Muscle of back (tissue), 11 donors: ENCODE data around the gene MEG3. TPM values are rescaled to one million over a fixed set of nuclear protein-coding genes. Genes with fewer than 3 reads are reported as not detected.
A peak's percentile ranks its signal among the peaks of the same experiment; 100 is the strongest.

Experiments
- DNase-seq, 3 donors: peaks; one replicate each; pipeline versions ENCODE4 v3.0.0 to v3.0.0-alpha.2; 2013
- polyA plus RNA-seq, 10 donors: library from polyadenylated mRNA; unstranded; fragments of 120-200 nt; gene quantifications; one replicate each; pipeline ENCODE4 v1.2.1, GENCODE V29; 2013; ENCODE audit not compliant: insufficient read length in 10 of 10

MEG3 gene
- polyA plus RNA-seq, 10 donors, result 2,465 to 7,650 (median 4,019) TPM

DNA sequence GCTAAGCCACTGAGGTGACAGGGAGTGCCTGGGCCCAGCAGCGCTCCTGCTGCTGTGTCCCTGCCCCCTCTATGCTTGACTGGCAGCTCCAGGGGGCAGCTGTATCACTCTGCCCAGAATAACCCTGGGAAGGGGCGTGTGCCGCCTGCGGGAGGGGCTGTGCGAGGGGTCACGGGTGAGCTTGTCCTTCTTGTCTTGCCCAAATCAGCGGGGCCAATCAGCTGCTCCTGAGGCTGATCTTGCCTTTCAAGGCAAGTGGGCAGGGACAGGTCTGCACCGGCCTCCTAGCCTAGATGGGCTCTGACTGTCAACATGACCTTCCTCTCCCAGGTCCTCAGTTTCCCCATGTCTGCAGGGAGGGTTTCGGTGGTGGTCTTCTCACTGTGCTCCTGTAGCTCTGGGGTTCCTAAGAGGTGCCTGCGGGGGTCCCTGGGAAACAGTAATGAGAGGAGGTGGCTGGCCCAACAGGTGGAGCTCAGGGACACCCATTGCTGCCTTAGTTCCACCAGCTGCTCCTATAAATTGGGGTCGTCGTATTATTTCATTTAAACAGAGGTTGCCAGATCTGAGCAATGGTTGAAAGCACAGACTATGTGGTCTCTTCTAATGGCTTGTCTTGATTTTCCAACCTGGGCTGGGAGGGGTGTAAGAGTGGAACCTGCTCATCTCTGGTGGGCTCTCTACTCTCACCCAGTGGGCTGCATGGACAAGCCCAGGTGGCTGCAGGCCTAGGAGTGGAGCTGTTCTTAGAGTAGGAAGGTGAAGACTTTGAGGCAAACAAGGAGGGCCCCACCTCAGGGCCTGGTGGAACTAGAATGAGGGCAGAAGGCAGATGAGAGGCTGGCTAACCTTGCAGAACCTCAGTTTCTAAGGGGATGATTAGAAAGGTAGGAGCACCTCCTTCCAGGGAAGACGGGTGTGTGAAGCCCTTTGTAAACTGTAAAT is 65.9 kb downstream of the MEG3 start:
- no peak for DNase-seq

DNA sequence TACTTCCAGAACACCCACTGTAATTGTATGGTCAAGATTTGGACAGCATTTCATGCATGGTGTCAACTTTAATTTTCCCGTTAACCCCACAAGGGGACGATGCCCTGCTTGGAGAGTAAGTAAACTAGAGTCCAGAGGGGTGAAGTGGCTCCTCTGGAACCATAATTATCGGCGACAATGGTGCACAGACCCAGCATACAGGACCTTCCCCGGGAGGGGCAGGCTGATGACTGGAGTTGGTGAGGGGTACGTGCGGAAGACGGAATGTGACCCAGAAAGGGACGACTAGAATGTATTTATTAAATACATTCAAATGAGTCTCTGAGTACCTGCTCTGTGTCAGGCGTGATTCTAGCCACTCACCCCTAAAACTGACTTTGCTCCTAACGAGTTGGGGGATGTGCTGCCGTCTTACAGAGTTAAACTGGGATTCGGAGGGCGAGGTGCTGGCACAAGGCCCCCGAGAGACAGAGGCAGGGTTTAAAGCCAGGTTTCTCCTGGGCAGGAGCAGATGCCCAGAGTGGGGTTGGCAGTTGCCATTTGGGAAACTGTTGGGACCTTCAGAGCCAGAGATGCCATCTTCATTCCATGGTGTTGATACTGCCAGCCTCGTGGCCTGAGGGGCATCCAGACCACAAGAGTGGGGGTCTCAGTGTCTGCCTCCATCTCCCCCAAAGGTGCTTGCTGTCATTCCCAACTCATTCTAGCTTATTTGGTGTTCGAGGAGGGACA is 66.7 kb downstream of the MEG3 start:
- DNase-seq, result no peak

DNA sequence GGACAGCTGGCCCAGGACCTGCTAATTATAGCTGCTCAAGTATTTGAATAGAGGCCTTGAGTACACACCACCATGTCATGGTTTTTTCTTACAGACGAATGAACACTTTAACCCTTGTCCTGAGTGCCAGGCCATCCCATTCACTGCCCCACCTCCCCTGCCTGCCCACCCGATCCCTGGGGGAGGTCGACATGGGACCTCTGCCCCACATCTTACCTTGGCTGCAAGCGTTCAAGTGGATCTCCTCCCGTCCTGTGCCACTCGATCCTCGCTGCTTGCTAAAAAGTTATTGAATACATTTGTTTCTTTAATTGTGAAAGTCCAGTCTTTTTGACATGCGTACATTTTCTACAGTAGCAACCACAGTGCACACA is 67.3 kb downstream of the MEG3 start:
- no peak for DNase-seq

DNA sequence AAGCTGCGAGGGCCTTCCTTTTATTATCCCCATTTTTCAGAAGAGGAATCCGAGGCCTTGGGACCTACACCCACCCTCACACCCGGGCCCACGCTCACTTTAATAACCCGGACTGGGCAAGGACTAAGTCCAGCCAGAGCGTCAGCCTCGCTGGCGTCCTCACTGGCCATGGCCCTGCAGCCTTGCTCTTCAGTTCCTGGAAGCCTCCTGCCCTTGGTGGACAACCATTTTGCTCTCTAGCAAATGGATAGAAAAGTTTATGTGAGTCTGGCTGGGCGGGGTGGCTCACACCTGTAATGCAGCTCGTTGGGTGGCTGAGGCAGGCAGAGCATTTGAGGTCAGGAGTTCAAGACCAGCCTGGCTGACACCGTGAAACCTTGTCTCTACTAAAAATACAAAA is 67.8 kb downstream of the MEG3 start:
- no peak for DNase-seq

DNA sequence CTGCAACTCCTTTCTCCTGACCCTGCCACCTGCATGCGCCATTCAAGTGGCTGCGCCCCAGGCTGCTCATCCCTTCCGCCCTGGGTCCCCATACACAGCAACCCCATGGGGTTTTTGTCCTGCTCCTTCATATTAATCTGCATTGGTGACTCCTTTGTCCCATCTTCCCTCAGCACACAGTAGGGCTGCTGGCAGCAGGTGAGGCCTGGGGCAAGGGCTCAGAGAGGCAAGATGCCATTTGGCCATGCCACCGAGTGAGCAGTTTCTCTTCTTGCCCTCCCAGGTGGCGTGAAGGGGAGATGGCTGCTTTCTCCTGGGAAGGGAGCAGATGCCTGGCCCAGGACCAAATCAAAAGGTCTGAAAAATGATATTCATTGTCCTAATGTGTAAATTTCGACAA is 68.5 kb downstream of the MEG3 start:
- no peak for DNase-seq

DNA sequence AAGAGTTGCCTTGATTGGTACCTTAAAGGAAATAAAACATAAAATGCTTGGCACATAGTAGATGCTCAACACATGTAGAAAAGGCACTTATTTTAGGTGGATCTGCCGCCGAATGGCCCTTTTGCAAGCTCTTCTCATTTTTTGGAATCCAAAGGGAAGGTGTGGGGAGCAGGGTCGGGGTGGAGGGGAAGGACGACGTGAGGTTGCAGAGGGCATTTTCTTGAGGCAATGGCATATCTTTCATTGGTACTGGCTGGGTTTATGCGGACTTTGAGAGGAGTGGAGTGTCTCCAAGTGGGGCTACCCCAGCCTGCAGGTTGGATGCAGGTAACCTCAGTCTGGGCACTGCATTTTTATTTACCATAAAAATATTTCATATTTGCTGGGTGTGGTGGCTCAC is 69.5 kb downstream of the MEG3 start:
- no peak for DNase-seq

DNA sequence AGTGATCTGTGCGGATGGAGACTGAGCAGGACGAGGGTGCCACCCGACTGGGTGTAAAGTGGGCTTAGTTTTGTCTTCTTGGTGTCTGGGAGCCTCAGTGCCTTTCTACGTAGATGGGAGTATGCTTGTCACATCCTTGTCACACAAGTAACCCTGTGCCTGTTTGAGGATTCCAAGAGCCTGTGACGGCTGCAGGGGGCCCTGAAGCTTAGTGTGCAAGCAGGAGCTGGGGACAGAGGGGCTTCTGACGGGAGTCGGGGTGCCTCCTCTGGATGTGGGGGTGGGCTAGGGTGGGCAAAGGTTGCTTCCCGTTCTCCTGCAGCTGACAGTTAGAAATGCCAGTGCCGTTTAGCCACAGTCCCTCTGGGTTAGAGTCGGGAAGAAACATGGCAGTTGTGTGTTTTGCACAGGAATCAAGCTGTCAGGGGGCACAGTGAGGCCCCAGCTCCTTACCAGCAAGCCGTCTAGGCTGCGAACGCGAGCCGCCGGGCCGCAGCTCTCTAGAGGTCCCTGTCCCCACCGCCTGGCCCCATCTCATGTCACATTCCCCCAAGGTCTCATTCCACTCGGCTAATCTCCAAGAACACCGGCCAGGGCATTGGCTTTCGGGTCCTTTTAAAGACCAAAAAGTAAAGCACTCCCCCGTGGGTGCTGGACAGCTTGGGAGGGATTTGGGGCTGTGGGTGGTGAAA is 70.6 kb downstream of the MEG3 start:
- DNase-seq, result no peak

DNA sequence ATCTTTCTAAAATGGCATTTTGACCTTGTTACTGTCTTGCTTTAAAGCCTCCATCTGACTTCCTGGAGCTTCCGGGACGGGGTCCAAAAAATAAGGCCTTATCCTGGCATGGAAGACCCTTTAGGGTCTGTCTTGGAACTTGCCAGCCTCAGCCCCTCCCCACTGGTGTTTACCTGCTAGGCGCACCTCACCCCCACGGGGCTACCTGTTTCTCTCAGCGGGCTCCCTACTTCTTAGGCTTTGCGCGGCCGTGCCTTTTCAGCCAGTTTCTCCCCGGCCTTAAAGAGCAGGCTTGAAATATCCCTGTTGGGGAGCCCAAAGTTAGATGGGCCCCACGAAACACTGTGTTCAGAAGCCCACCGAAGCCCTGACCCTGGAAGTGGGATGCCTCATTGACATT is 72.5 kb downstream of the MEG3 start:
- no peak for DNase-seq

DNA sequence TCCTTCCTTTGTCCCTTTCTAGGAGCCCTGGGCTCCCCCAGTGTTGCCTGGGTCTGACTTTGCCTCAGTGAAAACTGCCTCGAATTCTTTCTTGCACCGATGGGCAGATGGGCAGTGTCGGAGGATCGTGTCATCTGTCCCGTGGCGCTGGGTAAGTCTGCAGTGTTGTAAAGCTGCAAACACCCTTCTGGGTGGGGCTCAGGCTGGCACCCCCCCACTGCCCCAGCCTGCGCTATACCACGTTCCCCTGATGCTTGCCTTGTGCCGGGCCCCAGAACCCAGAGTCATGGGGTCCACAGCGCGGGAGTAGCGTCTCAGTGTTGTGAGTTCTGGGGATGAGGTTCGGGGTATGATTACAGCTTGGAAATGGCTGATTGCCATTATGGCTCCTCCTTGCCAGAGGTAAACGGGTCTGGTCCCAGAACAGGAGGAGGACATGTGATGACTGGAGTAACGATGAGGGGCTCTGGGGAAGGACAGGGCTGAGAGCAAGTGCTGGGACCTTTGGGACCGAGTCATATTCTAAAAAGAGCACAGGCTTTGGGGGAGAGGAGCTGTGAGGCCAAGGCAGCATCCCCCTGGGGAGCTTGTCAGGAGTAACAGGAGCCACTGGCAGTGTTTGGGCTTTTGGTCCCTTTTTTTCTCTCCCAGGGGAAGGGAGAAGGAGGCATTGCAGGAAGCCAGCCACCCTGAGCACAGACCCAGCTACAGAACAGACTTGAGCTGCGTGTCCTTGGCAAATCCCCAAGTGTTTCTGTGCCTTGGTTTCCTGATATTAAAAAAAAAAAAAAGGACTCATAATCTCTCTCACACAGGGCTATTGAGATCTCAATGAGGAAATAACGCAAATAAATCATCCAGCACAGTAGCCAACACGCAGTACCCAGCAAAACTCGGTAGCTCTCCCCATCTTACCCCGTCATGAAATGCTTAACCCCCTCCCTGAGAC is 73.3 kb downstream of the MEG3 start:
- peak in 2 of 3 donors; percentile 60 to 76 for DNase-seq

DNA sequence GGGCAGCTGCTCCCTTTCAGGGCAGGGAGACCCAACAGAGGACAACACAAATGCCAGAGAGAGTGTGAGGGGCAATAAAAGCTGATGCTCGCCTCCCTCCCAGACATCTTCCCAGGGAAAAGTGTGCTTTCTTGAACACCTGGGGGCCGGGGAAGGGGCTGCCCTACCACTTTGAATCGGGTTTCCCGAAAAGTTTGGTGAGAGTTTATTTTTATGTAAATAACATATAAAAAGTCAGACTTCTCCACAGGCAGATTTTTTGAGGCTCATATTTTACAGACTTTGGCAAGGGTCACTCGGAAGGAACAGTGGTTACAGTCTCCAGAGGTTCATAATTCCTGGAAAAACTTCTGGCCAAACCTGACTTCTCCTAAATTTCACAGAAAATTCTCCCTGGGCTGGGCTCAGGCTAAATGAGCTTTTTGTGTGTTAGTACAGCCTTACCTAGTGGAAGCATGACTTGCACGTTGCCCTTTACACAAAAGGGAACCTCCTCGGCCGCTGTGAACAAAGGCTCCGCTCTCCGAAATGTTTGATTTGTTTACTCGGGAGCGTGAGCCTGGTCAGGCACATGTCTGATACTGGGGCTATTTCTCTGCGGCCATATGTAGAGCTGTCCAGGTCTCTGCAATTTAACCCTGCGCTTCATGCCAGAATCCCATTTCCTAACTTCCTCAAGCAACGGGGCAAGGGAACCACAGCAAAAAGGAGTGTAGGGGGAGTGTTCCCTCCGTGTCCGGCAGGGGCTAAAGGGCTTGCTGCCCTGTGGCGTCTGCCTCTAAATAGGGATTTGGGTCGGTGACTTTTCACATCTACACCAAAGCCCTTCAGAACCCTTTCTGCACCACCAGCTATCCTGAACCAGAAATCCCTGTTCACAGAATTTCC is 74.2 kb downstream of the MEG3 start:
- peak in 2 of 3 donors; percentile 82 to 89 for DNase-seq

DNA sequence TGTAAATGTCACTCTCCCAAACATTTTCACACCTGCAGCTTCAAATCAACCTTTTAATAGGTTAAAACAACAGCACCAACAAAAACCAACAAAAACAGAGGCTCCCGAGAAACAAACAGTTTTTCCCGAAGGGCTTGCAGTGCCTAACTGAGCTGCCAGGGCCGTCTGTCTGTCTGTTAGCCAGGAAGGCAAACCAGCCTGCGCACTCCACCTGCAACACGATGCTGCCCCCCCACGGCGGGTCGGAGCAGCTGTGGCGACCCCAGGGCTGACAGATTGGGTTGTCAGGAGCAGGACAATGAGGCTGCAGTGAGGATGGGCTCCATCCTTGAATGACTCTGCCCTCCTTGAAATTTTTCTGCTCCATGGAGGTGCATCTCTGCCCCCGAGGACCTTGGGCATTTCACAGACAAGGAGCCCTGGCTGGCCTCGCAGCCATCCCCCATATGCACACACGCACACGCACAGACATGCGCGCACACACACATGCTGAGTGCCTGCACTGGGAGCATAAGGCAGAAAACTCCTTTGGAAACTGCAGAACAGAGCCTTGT is 75.0 kb downstream of the MEG3 start:
- DNase-seq, result peak in 1 of 3 donors; percentile 73

DNA sequence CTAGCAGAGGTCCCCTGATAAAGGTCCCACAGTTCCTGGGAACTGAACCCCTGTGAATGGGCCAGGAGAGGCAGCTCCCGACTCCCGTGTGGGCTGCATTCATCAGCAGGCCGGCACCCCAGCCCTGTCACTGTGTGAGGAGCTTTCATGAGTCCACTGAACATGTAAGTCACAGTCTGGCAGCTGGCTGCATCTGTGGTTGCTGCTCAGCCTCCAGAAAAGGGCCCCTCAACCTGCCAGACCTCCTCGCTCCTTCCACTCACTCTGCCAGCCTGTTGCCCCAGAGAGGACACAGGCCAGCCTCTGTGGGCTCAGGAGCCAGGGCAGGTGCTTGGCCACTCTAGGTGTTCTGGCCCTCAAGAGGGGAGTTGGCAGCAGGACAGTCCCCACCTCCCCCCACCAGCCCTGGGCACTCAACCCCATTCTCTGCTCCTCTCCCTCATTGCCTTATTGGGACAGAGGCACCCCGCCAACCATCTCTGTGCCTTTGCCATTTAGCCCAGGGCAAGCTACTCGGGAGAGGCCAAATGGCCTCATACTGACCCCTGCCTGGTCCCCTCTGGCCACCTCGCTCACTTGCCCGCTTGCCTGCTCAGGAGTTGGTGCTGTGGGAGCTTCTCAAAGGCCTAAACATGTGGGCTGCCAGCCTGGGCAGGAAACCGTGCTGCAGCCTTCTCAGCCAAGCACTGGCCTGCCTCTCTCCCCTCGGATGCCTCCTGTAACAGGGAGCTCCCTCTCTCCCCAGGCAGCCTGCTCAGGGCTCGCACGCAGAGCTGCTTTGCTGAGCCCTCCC is 75.7 kb downstream of the MEG3 start:
- no peak for DNase-seq

DNA sequence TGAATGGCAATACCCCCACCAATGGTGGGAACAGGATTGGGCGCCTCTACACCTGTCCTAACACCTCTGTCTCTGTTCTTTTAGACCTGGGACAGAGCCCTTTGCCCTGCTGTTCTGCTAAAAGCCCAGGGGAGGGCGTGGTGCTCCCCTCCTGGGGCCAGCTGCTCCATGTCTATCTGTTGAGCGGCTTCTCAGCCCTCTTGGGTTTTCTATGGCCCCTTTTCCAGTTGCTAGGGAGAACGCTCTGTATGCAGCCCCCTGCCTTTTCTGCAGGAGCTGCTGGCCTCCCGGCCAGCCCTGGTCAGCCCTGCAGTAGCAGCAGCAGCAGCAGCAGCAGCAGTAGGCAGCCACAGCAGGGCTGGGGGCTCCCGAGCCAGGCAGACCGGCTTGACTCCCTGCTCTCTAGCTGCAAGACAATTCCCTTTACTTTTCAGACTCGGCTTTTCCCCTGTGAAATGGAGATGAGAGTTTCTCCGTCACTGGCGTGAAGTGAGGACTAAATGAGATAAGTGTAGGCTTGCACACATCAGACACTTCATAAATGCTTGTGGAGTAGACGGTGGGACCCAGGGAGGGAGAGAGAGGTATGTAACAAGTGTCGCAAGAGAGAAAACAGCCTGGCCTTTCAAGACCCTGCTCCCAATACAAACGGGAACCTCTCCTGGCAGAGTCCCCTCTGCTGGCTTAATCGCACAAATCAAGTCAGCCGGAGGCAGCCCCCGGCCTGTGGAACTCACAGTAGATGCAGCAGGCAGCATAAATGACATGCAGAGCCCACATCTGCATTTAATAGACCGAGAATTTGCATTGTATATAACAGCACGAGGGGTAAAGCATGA is 76.6 kb downstream of the MEG3 start:
- DNase-seq, result peak in 1 of 3 donors; percentile 56

DNA sequence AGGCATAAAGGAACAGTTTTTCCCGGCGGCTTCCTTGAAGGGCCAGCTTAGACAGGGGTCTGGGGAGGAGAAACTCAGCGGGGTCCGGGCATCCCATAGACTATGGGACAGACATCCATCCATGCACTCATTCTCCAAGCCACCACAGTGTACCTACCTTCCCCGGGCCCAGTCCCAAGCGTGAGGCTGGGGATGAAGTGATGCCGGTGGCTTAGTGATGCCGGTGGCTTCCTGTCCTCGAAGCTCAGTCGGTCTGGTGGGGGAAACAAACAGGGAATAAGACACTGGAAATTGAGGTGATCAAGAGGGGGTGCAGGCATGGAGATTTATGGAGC is 77.2 kb downstream of the MEG3 start:
- DNase-seq, result no peak

DNA sequence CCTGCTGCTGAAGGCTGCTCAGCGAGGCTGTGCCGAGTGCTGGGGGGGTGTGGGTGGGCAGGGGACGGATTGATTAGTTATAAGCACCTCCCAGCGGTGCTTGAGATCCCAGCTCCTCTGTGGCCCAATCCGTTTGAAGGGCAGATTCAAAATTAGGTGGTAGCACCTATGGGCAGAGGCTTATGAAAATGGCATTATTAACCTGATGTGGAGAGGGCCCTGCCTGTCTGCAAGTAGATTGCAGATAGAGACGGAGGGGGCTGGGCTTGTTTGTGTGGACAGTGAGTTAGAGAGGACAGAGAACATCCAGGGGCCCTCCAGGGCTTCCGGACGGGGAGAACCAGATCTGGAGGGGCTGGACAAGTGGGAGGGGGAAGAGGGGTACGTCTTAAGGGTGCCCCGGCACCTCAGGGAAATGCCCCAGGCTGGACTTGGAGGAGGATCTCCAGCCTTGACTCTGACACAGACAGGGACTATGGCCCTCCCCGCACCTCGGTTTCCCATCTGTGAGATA is 77.8 kb downstream of the MEG3 start, which contains the start of gene RTL1:
TSS of gene RTL1 (minus strand) at position 51 of the 514 bp plus-strand sequence. CDS start 18,934 bp downstream, outside the sequence.
- no peak for DNase-seq

DNA sequence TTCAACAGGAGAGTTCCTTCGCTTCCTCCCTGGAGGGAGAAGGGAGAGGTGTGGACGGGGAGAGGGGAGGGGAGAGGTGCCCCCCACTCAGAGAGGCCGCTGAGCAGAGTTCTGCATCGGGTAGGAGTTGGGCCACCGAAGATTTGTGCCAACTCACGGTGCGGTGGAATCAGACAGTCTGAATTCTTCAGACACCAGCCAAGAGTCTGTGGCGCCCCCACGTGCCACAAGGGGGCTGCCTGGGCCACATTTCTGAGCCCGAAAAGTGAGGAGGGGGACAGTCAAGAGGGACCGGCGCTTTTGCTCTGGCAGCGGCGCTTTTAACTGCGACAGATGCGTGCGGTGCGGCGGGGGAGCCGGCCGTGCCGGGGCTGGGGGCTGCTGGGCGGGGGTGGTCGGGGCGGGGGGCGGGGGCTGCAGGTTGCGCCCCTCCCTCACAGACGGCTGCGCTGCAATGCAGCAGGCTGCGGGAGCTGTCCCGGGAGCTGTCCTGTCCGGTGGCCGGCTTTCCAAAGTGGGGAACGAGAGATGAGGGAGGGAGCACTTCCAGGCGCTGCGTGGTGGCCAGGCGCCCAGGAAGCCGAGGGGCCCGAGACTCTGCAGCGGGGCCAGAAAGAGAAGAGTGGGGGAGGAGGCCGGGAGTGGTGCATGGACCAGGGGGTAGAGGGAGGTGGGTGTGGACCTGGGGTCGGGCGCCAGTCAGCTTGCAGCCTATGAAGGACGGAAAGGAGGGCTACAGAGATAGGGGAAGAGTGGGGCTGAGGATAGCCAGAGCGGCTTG is 78.6 kb downstream of the MEG3 start:
- peak in 1 of 3 donors; percentile 78 for DNase-seq

DNA sequence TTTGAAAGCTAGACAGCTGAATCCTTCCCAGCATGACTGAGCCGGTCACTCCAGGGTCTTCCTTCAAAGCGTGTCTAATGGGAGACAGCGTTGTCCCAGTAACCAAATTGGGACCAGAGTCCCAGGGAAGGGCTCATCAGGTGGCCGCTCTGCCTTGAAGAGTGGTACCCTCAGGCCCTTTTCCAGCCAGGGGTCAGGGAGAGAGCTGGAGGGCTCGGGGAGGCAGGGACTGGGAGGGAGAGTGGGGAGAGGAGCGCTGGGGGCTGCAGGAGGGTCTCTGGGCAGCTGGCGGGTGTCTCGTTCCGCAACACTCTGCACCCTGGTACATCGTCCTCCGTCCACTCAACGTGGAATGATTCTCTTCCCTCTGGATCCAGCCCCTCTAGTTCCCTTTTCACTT is 79.2 kb downstream of the MEG3 start:
- no peak for DNase-seq
